ENCODE measurements around the gene HOXB7. TPM values are rescaled to one million over a fixed set of nuclear protein-coding genes. Genes with fewer than 3 reads are reported as not detected.

The HOXB7 gene
- total RNA-seq, 4 donors from 2014 or later, result 0.38 to 0.64 TPM; not detected in 2

DNA sequence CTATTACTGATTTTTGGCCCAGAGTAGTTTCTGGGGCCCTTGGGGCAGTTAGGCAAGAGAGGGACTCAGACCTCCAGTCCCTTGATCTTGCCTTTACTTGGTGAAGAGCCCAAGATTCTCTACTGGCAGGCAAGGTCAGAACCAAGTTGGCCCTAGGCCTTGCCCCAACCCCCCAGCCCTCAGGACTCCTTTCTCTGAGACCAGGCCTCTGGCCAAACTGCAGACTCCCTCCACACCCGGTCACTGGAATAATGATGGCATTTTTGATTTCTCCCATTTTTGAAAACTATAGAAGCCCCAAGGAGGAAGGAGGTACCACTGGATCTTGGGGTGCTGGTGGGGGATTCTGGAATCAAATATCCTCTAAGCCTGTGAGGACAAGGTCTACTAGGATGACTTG lies 33.3 kb upstream of the HOXB7 start:
- H3K9me3 ChIP-seq, result no peaks in the 10 kb centered on the region
- TF ChIP-seq POLR2A (IDR thresholded peaks at IDR 0.05) (no peak), CTCF (IDR thresholded peaks at IDR 0.05) (no peak)
- no peak overlapping the region for H3K4me3 ChIP-seq
- intact Hi-C loops (cut with DNase I), result no loop called here
- peaks cover 8 to 27% (median 8%) of the 10 kb centered on the region in 3 donors for H3K4me1 ChIP-seq
- H3K36me3 ChIP-seq, result no peaks in the 10 kb centered on the region
- no peak overlapping the region for H3K27ac ChIP-seq
- 25 to 83% methylated on average over 1 of the region's 1 CpG for WGBS, 2 donors
- peaks cover 35 to 100% (median 48%) of the 10 kb centered on the region in 4 donors for H3K27me3 ChIP-seq
- DNase-seq, result no peak

DNA sequence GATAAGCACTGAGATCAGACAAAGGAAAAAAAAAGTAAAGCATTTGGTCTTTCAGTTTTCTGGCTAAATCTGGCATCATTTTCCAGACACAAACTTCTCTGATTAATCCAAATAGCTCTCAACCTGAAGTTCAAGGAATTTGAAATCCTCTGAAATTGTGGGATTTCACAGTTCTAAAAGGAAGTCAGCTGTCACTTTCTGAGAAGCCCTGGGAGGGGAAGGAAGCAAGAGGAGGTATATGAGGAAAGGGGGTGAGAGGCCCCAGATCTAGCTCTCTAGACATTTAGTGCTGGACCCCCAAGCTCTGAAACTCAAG lies 32.8 kb upstream of the HOXB7 start:
- H3K27ac ChIP-seq, result no peak overlapping the region
- H3K4me1 ChIP-seq, result peaks cover 8 to 27% (median 8%) of the 10 kb centered on the region in 3 donors
- no peaks in the 10 kb centered on the region for H3K36me3 ChIP-seq
- no peak overlapping the region for H3K4me3 ChIP-seq
- no peaks in the 10 kb centered on the region for H3K9me3 ChIP-seq
- no peak for TF ChIP-seq POLR2A (IDR thresholded peaks at IDR 0.05)
- no peak for TF ChIP-seq CTCF (IDR thresholded peaks at IDR 0.05)
- no peak for DNase-seq
- intact Hi-C loops (cut with DNase I), result no loop called here
- peaks cover 40 to 100% (median 52%) of the 10 kb centered on the region in 4 donors for H3K27me3 ChIP-seq

- DNase-seq, result no peak
- TF ChIP-seq POLR2A (IDR thresholded peaks at IDR 0.05) (no peak), CTCF (IDR thresholded peaks at IDR 0.05) (no peak)
- WGBS, 2 donors, result 42 to 46% methylated on average over 14 to 17 of the region's 23 CpGs
- no peak overlapping the region for H3K4me3 ChIP-seq
- no peaks in the 10 kb centered on the region for H3K36me3 ChIP-seq
- H3K9me3 ChIP-seq, result no peaks in the 10 kb centered on the region
- intact Hi-C loops (cut with DNase I), result no loop called here
- H3K4me1 ChIP-seq, result peaks cover 8 to 27% (median 8%) of the 10 kb centered on the region in 3 donors
- H3K27me3 ChIP-seq, result peaks cover 36 to 100% (median 51%) of the 10 kb centered on the region in 4 donors
- no peak overlapping the region for H3K27ac ChIP-seq
Observed at GRCh38 chr17:48642843-48643696, 32.3 kb upstream of the HOXB7 start.

DNA sequence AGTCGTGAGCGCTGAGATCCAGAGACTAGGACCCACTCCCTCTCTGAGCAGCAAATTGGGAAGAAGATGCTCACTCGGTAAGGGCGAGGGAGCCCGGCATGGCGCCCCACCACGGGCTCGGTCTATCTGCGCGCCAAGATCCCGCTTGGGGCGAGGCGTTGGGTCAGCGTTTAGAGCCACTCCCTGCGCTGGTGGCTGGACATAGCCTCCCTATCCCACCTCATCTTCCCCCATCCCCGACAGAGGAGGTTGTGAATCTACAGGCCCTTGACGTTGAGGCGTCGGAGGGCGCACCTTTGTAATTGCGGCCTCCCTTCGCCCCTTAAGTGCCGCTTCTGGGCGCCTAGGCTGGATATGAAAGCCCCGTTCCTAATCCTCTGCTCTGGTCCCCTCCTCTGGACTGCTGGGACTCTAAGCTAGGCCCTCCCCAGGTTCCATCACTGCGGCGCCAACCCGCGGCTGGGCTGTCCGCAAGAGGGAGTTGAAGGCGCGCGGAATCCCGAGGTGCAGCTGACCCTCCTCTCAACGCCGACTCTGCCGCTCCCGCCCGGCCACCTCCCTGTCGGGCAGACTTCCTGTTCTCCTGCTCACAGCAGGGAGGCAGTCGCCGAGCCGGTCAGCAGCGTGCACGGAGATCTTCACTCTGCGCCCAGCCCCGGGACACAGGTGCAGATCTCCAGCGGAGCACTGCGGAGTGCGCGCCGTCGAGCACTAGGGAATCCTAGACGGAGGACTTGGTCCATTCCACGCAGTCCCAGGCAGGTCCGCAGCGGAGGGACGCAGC lies 31.4 kb upstream of the HOXB7 start:
- Histone ChIP-seq H3K27me3 (peaks cover 43 to 100% (median 54%) of the 10 kb centered on the region in 4 donors), H3K27ac (no peak overlapping the region), H3K4me3 (no peak overlapping the region), H3K4me1 (peaks cover 3 to 20% (median 8%) of the 10 kb centered on the region in 3 donors), H3K36me3 (no peaks in the 10 kb centered on the region), H3K9me3 (no peaks in the 10 kb centered on the region)
- 11 to 28% methylated on average over 22 to 26 of the region's 58 CpGs for WGBS, 2 donors
- DNase-seq, result no peak
- TF ChIP-seq CTCF (IDR thresholded peaks at IDR 0.05), result no peak
- intact Hi-C loops (cut with DNase I), result no loop called here

DNA sequence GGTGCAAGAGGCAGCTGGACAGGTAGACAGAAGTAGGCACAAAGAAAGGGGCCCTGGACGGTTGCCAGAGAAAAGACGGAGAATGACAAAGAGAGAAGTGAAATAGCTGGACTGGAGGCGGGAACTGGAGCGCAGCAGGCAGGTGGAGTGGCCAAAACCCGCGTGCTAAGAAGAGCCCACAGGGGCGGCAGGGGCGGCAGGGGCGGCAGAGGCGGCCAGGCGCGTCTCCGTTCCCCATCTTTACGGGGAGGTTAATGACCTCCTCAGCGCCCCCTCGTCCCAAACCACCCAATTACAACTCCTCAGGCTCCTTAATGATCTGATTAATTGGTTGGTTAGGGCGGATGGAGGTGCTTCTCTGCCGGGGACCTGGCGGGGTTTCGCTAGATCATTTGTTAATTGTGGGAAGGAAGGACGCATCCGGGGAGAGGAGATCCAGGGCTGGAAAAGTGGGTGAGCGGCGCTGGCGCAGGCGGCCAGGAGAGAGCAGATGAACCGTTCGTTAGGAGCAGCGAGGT lies 30.8 kb upstream of the HOXB7 start:
- DNase-seq, result no peak
- Histone ChIP-seq H3K36me3 (no peaks in the 10 kb centered on the region), H3K4me1 (peaks cover 0 to 17% (median 4%) of the 10 kb centered on the region in 3 donors), H3K27ac (no peak overlapping the region), H3K27me3 (peaks cover 45 to 100% (median 58%) of the 10 kb centered on the region in 4 donors), H3K9me3 (no peaks in the 10 kb centered on the region), H3K4me3 (no peak overlapping the region)
- WGBS, 2 donors, result 13 to 19% methylated on average over 25 to 29 of the region's 29 CpGs
- TF ChIP-seq CTCF (IDR thresholded peaks at IDR 0.05) (no peak), POLR2A (IDR thresholded peaks at IDR 0.05) (no peak)
- intact Hi-C loops (cut with DNase I), result no loop called here
